GM12864 (cell line): ENCODE results near the gene ITGBL1.

Source experiments
- DNase-seq: peaks from one replicate; pipeline ENCODE4 v3.0.0-alpha.2; 2011; ENCODE audit warnings: low read depth
- H3K4me3 ChIP-seq: 2 replicates; pipeline ENCODE4 v1.5.1; 2011; ENCODE audit warnings: mild to moderate bottlenecking, low read depth, low read length, control low read depth
- TF ChIP-seq, protein P1 (sequence below): IDR thresholded peaks from 2 replicates; pipeline ENCODE4 v1.5.1; 2011; ENCODE audit warnings: low read depth, mild to moderate bottlenecking, moderate library complexity, low read length, control low read depth, inconsistent platforms; ENCODE audit errors: missing control alignments

ITGBL1 gene

DNA sequence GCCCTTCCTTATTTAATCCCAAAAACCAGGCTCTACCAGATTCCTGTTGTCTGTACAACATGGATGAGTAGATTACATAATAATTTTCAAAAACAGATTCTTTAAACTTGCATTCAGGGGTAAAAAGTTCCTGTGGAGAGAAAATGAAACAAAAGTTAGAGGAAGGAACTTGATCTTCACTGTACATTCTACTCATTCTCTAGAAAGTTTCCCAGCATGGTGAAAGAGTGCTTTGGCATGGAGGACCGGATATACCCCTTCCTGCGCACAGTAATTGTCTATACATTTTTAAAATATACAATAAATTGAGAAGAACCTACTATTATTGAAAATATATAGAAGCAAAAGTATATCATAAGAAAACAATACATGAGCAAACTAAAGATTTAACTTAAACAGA lies 274.2 kb downstream of the ITGBL1 start:
- no peak for DNase-seq
- H3K4me3 ChIP-seq, result no peak overlapping the region
- TF ChIP-seq, protein P1, sequence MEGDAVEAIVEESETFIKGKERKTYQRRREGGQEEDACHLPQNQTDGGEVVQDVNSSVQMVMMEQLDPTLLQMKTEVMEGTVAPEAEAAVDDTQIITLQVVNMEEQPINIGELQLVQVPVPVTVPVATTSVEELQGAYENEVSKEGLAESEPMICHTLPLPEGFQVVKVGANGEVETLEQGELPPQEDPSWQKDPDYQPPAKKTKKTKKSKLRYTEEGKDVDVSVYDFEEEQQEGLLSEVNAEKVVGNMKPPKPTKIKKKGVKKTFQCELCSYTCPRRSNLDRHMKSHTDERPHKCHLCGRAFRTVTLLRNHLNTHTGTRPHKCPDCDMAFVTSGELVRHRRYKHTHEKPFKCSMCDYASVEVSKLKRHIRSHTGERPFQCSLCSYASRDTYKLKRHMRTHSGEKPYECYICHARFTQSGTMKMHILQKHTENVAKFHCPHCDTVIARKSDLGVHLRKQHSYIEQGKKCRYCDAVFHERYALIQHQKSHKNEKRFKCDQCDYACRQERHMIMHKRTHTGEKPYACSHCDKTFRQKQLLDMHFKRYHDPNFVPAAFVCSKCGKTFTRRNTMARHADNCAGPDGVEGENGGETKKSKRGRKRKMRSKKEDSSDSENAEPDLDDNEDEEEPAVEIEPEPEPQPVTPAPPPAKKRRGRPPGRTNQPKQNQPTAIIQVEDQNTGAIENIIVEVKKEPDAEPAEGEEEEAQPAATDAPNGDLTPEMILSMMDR, result no peak

GRCh38 chr13:101727118-101727517 lies 274.6 kb downstream of the ITGBL1 start:
- TF ChIP-seq, protein P1, result no peak
- no peak overlapping the region for H3K4me3 ChIP-seq
- DNase-seq, result no peak

GRCh38 chr13:101728021-101728420 lies 275.5 kb downstream of the ITGBL1 start:
- DNase-seq, result no peak
- H3K4me3 ChIP-seq, result no peak overlapping the region
- TF ChIP-seq, protein P1, result no peak

- DNase-seq, result no peak
- TF ChIP-seq, protein P1, result no peak
- H3K4me3 ChIP-seq, result no peak overlapping the region
Observed at GRCh38 chr13:101728615-101729014, 276.1 kb downstream of the ITGBL1 start.

DNA sequence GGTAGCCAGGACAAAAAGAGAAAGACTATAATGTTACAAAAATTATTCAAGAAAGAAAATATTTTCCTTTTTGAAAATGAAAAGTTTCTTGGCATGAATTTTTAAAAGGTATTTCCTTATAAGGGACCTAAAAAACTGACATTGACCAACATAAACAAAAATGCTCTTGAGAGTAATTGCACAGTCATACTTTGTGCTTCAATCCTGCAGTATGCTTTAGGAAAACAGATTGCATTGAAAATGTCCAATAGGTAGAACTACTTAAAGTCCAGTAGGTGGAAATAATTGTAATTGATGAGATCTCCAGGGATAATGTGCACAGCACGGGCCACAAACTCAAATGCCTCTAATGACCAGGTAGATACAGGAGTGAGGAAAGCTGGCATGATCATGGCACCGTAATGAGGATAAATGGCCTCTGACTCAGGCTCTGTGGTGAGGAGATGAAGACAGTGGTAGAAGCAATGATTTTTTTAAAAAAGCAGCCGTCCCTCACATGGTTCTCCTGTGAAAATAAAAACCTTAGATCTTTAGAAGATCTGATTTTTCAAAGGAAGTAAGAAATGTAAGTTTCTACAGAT lies 278.0 kb downstream of the ITGBL1 start:
- TF ChIP-seq, protein P1, result no peak
- no peak overlapping the region for H3K4me3 ChIP-seq
- no peak for DNase-seq

DNA sequence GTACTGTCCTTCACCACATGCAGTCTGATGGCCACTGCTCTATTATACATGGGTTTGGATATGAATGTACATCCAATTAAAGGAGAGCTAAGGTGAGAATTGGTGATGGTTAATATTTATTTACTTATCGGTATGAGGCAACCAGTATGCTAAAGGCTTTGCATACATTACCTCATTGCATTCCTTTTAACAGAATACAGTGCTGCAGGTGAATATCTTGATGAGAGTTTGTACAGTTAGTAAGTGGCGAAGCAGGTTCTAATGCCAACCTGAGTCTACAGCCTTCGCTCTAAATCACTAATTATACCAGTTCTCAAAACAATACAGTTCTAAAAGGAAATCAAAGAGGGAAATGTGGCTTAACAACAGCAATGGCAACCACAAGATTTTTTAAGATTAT lies 284.1 kb downstream of the ITGBL1 start:
- DNase-seq, result no peak
- TF ChIP-seq, protein P1, result no peak
- no peak overlapping the region for H3K4me3 ChIP-seq

- TF ChIP-seq, protein P1, result no peak
- H3K4me3 ChIP-seq, result no peak overlapping the region
- no peak for DNase-seq
Observed at GRCh38 chr13:101738336-101738735, 285.9 kb downstream of the ITGBL1 start.
